Panc1 (cell line): ENCODE results near the gene PARD3. TPM values are rescaled to one million over a fixed set of nuclear protein-coding genes. Genes with fewer than 3 reads are reported as not detected.
A peak's percentile ranks its signal among the peaks of the same experiment; 100 is the strongest.

Experiments used
- ATAC-seq: fragments of 200-7000 bp; cut with Tn5 transposase; 2 replicates; pipeline ENCODE4 v1.9.1; 2020; ENCODE audit warnings: mild to moderate bottlenecking, moderate library complexity
- BruUV-seq: library from RNA; stranded (reverse); fragments of 400-500 nt; replicated peaks from 2 replicates; lab custom pipeline; 2021; lab: Mats Ljungman, UMichigan
- CTCF ChIA-PET: fragments of 300-600 bp; sonication (Branson Sonifier 250); formaldehyde crosslinking; loops from one replicate; lab custom pipeline; 2022; ENCODE audit warnings: antibody characterized with exemption; lab: Charles Lee
- POLR2A ChIA-PET: fragments of 300-600 bp; sonication (Branson Sonifier 250); formaldehyde crosslinking; loops from one replicate; lab custom pipeline; 2022; ENCODE audit warnings: antibody characterized with exemption; lab: Charles Lee
- DNase-seq: peaks from one replicate; pipeline ENCODE4 v3.0.0-alpha.2; 2010; ENCODE audit warnings: low read depth, low spot score
- H3K27ac ChIP-seq: 2 replicates; pipeline ENCODE4 v1.5.1; 2011; ENCODE audit warnings: mild to moderate bottlenecking, low read length, inconsistent platforms
- H3K27me3 ChIP-seq: fragments of 200-500 bp; sonication (Bioruptor generic); 2 replicates; pipeline ENCODE4 v1.6.0; 2014; ENCODE audit warnings: low read length, inconsistent platforms; ENCODE audit not compliant: control insufficient read depth, insufficient read depth
- H3K36me3 ChIP-seq: fragments of 200-500 bp; sonication (Bioruptor generic); 2 replicates; pipeline ENCODE4 v1.5.1; 2014; ENCODE audit warnings: inconsistent platforms, mild to moderate bottlenecking, low read length, moderate library complexity; ENCODE audit not compliant: control insufficient read depth, insufficient read depth
- H3K4me1 ChIP-seq: 2 replicates; pipeline ENCODE4 v1.5.1; 2011; ENCODE audit warnings: inconsistent platforms, mild to moderate bottlenecking, low read length, moderate library complexity; ENCODE audit not compliant: control insufficient read depth, insufficient read depth
- H3K4me3 ChIP-seq, 2 experiments: 2 replicates each; pipeline ENCODE4 v1.5.1; 2011 to 2012; ENCODE audit warnings: low read depth in 2 of 2, low read length in 2 of 2, mild to moderate bottlenecking in 2 of 2, inconsistent platforms in 1 of 2, moderate library complexity in 1 of 2
- H3K9me3 ChIP-seq: fragments of 200-500 bp; sonication (Bioruptor generic); 2 replicates; pipeline ENCODE4 v1.5.1; 2014; ENCODE audit warnings: low read depth, mild to moderate bottlenecking, inconsistent platforms, low read length, moderate library complexity; ENCODE audit not compliant: control insufficient read depth, insufficient read depth
- CTCF ChIP-seq: fragments of 450-650 bp; IDR thresholded peaks from 2 replicates; pipeline ENCODE4 v1.5.1; 2017; ENCODE audit warnings: mild to moderate bottlenecking
- POLR2AphosphoS5 ChIP-seq: IDR thresholded peaks from 2 replicates; pipeline ENCODE4 v1.6.1; 2012; ENCODE audit warnings: mild to moderate bottlenecking, low read depth, low read length, moderate library complexity
- REST ChIP-seq, 2 experiments: IDR thresholded peaks; 2 replicates each; pipeline ENCODE4 v1.6.1; 2011 to 2012; ENCODE audit warnings: low read depth in 2 of 2, control low read depth in 1 of 2, low read length in 1 of 2, mild to moderate bottlenecking in 1 of 2, moderate library complexity in 1 of 2; ENCODE audit not compliant: insufficient read depth in 1 of 2
- SIN3A ChIP-seq: IDR thresholded peaks from 2 replicates; pipeline ENCODE4 v1.6.1; 2012; ENCODE audit warnings: low read depth, mild to moderate bottlenecking, low read length, moderate library complexity, borderline replicate concordance; ENCODE audit not compliant: insufficient read depth
- TCF7L2 ChIP-seq: IDR thresholded peaks from 2 replicates; pipeline ENCODE4 v1.6.1; 2011; ENCODE audit warnings: mild to moderate bottlenecking, low read depth, low read length, inconsistent platforms
- in situ Hi-C: cut with HindIII; loops from 2 replicates; pipeline ENCODE4 v1.10.0; 2016; ENCODE audit warnings: low sequenced_read_pairs, low pct_unique_long_range_greater_than_20kb
- intact Hi-C: fragments of 100-400 bp; cut with micrococcal nuclease; formaldehyde crosslinking; loops from one replicate; pipeline ENCODE4 v1.10.0; 2022; ENCODE audit not compliant: unreplicated experiment
- total RNA-seq: library from RNA; stranded (reverse); gene quantifications from one replicate; pipeline ENCODE4 v1.2.1, GENCODE V29; 2021; ENCODE audit not compliant: unreplicated experiment

The PARD3 gene
- total RNA-seq, 1 experiment from 2014 or later = 29.8 TPM

GRCh38 chr10:34522546-34522945 is 292.6 kb downstream of the PARD3 start:
- DNase-seq (no peak), ATAC-seq (no peak)
- no TSS peak for BruUV-seq
- H3K36me3 ChIP-seq = no peaks in the 10 kb centered on the region
- ChIA-PET POLR2A (no interaction called here), CTCF (no interaction called here)
- H3K4me1 ChIP-seq = peaks cover 14% of the 10 kb centered on the region
- intact Hi-C loops = loop anchor here (10.0 kb wide), 1 partner anchor 1188 kb away; the partner anchor contains the start of gene NRP1
- peak; percentile 48; the same call in 1 of the 2 replicates for TF ChIP-seq CTCF
- no peak for TF ChIP-seq POLR2AphosphoS5
- H3K27me3 ChIP-seq = no peaks in the 10 kb centered on the region
- H3K4me3 ChIP-seq = no peak overlapping the region
- in situ Hi-C loops = no loop called here
- H3K27ac ChIP-seq = 0 out of 2 replicates have a peak overlapping the region, but pooled peaks have one; percentile 29
- H3K9me3 ChIP-seq = no peaks in the 10 kb centered on the region

- no TSS peak for BruUV-seq
- Histone ChIP-seq H3K9me3 (no peaks in the 10 kb centered on the region), H3K4me3 (no peak overlapping the region), H3K36me3 (no peaks in the 10 kb centered on the region), H3K27me3 (no peaks in the 10 kb centered on the region), H3K27ac (no peak overlapping the region), H3K4me1 (no peaks in the 10 kb centered on the region; the same call in 1 of the 2 replicates)
- DNase-seq = no peak
- ChIA-PET POLR2A (no interaction called here), CTCF (no interaction called here)
- in situ Hi-C loops (no loop called here), intact Hi-C loops (loop anchor here (10.0 kb wide), 1 partner anchor 1186 kb away; the partner anchor contains the start of gene NRP1)
- TF ChIP-seq SIN3A (no peak), TCF7L2 (no peak)
- ATAC-seq = no peak
Measured at GRCh38 chr10:34520510-34520909, 294.6 kb downstream of the PARD3 start.

- no peak overlapping the region for H3K4me3 ChIP-seq
- ATAC-seq = no peak
- BruUV-seq = no TSS peak
- no peaks in the 10 kb centered on the region; the same call in 1 of the 2 replicates for H3K4me1 ChIP-seq
- intact Hi-C loops = loop anchor here (10.0 kb wide), 1 partner anchor 1185 kb away; the partner anchor contains the start of gene NRP1
- H3K36me3 ChIP-seq = no peaks in the 10 kb centered on the region
- DNase-seq = no peak
- H3K27me3 ChIP-seq = no peaks in the 10 kb centered on the region
- CTCF ChIA-PET = no interaction called here
- H3K27ac ChIP-seq = no peak overlapping the region
- TF ChIP-seq SIN3A (no peak), POLR2AphosphoS5 (no peak), TCF7L2 (no peak), CTCF (no peak), REST (IDR thresholded peaks at IDR 0.05; ENCODE audit: insufficient read depth in 1 of 2, low read depth in 2 of 2, low read length in 1 of 2) (no peak)
- H3K9me3 ChIP-seq = no peaks in the 10 kb centered on the region
- POLR2A ChIA-PET = interaction anchor here (0.6 kb wide), 1 partner anchor 1212 kb away, joined by 4 read pairs; no protein-coding TSS in a partner anchor
- in situ Hi-C loops = no loop called here
Measured at GRCh38 chr10:34520084-34520483, 295.0 kb downstream of the PARD3 start.
